Left hindlimb (tissue), 1 donor: Measurements from ENCODE around the gene ZNF839.
"Not testable (repeated sequence)": the region's sequence is repeated elsewhere in the genome, so short reads cannot be mapped to it uniquely, and the experiment has no call there.

Source experiments
- DNase-seq: peaks from one replicate; pipeline ENCODE4 v3.0.0-alpha.2; 2018

The ZNF839 gene

DNA sequence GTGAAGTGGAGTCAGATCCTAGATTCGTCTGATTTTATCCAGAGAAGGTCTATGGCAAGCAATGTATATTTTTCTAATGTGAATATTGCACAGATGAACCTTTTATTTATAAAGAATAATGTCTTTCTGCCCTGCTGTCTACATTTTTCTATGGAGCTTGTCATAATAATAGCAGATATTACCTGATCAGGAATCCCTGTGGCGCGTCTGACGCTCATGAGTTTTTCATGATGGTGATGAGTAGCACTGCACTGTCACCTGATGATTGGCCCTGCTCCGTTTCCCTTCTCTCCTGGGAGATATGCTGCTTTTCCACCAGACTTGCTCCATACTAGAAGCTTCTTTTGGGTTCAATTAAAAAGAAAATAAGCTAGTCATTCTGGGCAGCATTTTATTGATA is 22.7 kb downstream of the ZNF839 start:
- DNase-seq, result no peak

DNA sequence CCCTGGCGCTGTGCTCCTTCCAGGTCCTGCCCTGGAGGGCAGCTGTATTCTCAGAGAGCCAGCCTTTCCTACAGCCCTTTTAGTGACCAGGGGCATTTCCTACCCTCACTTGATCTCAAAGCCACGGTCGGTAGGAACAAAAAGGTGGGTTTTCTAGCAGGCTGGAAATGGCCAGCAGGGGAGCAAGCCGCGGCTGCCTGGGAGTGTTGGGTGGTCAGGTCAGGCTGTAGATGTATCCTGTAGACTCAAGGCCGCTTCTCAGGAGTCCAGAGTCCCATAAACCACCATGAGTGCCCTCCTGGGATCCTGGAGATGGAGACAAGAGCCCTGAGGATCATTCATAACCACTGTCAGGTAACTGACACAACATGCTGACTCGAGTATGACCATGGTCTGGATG is 24.5 kb downstream of the ZNF839 start:
- DNase-seq, result no peak

DNA sequence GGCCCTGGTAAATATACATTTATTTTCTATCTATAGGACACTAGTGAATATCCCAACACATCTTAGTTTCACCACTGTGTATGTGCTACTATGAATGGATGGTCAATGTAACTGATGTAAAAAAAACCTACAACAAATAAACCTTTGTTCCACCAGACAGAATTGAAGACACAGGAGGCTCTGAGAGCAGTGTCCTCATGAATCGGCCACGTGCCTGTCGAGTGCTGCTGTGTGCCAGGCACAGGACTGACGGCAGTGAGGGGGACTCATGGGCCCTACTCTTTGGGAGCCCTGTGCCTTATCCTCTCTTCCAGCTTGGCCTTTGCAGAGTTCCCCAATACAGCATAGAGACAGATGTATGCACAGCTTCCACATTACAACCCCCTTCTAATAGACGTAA is 24.9 kb downstream of the ZNF839 start:
- DNase-seq, result no peak

- no peak for DNase-seq
These were observed 25.7 kb downstream of the ZNF839 start for GRCh38 chr14:102345232-102345631.

DNA sequence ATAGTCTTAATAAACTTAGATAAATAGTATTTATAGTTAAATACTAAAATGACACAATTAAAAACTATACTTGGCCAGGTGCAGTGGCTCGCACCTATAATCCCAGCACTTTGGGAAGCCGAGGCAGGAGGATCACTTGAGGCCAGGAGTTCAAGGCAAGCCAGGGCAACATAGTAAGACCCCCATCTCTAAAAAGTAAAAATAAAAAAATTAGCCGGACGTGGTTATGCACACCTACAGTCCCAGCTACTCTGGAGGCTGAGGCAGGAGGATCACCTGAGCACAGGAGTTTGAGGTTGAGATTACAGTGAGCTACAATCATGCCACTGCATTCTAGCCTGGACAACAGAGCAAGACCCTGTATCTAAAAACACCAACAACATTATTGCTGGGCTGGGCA is 27.1 kb downstream of the ZNF839 start:
- no peak for DNase-seq

GRCh38 chr14:102348376-102348775 is 28.8 kb downstream of the ZNF839 start:
- no peak for DNase-seq

GRCh38 chr14:102351023-102351422 is 31.5 kb downstream of the ZNF839 start:
- DNase-seq, result no peak

GRCh38 chr14:102351593-102351992 is 32.0 kb downstream of the ZNF839 start:
- DNase-seq, result not testable (repeated sequence)

GRCh38 chr14:102352213-102352612 is 32.7 kb downstream of the ZNF839 start:
- DNase-seq, result no peak

- no peak for DNase-seq
These were observed 33.6 kb downstream of the ZNF839 start for GRCh38 chr14:102353126-102353619.

DNA sequence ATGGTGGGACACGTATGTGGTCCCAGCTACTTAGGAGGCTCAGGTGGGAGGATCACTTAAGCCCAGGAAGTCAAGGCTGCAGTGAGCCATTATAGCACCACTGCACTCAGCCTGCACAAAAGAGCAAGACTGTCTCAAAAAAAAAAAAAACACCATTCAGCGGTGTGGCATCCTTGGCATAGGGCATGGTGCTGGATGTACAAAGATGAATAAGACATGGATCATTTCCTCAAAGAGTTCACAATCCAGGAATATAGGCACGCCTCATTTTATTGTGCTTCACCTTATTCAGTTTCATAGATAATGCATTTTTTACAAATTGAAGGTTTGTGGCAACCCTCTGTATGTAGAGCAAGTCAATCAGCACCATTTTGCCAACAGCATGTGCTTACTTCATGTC is 36.7 kb downstream of the ZNF839 start:
- DNase-seq, result no peak

DNA sequence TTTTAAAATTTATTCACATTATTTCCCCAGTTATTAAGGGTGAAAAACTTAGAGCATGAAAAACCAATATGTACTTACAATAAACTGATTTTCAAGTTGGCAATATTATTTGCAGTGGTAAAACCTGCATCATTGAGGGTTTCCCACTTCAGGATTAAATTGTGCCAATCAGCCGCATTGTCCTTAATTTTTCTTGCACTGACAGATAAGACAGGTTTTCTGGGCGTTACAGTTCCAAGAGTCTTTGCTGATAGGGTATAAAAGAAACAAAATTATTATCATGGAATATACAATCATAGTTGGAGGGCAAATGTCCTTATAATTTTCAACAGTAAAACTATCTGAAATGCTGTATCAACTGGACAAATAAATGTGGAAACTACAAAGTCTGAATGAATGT is 39.8 kb downstream of the ZNF839 start:
- DNase-seq, result no peak

GRCh38 chr14:102360388-102360787 is 40.8 kb downstream of the ZNF839 start:
- no peak for DNase-seq

GRCh38 chr14:102362084-102362483 is 42.5 kb downstream of the ZNF839 start:
- no peak for DNase-seq

DNA sequence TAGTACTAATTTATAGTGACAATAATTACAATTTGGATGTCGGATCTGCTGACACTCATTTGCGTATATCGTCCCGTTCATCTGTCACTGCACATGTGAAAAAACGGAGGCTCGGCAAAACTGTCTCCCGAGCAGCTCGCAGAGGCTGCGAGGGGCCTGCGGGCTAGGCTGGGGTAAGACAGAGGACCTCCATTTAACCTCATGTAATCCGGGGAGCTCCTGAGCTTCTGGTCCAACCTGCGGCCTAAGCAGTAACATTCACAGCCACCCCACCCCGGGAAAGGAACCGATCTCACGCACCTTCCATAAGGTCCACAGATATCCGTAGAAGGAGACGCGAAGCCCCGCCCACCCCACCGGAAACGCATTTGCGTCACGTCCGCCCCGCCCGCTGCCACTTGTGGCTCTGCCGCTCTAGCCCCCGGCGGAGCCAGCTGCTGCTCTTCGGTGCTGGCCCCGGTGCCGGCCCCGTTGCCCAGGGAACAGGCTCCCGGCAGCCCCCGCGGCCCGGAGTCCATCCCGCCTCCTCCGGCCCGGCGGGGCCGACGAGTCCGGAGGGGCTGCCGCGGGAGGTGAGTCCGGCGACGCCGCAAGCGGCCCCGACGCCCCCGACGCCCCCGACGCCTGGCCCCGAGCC is 43.1 kb downstream of the ZNF839 start, which contains the start of the genes CINP and TECPR2:
Gene CINP (minus strand): TSS at position 346 of the 637 bp plus-strand sequence. CDS start 39 bp downstream, at position 307.
Gene TECPR2 (plus strand): TSS at position 397 of the 637 bp plus-strand sequence. CDS start 13,781 bp downstream, outside the sequence.
- peak; percentile 98 for DNase-seq

DNA sequence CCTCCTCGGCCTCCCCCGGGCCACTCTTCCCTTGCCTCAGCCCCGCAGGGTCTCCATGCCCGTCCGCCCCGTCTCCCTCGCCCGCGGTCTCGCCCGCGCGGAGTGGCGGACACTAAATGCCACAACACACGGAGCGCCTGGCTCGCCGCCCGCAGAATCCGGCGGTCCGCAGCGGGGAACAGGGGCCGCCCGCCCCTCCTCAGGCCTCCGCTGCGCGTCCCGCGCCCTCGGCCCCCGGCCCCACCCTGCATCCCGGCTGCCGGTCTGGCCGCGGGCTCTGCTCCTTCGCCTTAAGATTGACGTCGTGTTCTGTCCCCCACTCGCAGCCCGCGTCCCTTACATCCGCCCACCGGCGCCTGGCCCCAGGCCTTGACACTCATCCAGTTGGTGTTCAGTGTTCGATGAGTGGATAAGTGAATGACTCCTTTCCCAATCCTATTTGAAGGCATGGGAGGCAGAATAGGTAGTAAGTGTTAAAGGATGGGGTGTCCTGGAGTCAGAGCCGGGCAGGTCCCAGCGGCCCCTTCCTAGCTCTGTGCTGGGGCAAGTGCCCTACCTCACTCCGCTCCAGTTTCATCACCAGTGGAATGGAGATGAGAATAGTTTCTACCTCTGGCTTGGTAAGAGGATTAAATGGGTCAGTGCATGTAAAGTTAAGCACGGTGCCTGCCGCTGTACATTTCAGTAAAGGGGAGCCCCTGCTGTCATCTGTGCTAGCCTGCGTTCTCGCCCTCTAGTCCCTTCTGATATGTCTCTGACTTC is 43.8 kb downstream of the ZNF839 start:
- DNase-seq, result no peak

GRCh38 chr14:102370305-102370809 is 50.8 kb downstream of the ZNF839 start:
- no peak for DNase-seq

DNA sequence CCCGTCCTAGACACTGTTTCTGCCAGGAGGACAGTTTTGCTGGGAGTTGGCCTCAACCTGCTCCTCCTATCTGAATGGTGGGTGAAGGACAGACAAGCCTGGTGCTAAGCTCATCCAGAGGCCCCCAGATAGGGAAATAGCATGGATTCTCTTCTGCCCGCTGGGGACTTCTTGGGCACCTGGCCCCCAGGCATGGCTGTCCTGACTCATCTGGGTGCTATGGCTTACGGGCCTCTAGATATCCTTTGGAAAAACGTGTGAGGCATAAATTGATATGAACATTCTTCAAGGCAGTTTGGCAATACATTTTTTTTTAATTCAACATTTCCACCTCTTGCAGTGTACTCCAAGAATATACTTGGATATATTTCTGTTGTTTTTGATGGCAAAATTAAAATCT is 51.8 kb downstream of the ZNF839 start:
- no peak for DNase-seq

GRCh38 chr14:102373110-102373509 is 53.6 kb downstream of the ZNF839 start:
- DNase-seq, result no peak

DNA sequence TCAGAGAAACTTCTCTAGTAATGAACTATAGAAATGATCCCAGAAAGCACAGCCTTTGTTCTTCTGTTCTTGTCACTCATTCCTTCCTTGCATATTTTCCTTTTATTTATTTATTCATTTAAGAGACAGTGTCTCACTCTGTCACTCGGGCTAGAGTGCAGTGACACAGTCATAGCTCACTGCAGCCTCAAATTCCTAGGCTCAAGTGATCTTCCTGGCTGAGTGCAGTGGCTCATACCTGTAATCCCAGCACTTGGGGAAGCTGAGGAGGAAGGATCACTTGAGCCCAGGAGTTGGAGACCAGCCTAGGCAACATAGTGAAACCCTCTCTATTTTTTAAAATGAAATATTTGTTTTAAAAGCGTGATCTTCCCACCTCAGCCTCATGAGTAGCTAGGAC is 54.7 kb downstream of the ZNF839 start:
- no peak for DNase-seq

DNA sequence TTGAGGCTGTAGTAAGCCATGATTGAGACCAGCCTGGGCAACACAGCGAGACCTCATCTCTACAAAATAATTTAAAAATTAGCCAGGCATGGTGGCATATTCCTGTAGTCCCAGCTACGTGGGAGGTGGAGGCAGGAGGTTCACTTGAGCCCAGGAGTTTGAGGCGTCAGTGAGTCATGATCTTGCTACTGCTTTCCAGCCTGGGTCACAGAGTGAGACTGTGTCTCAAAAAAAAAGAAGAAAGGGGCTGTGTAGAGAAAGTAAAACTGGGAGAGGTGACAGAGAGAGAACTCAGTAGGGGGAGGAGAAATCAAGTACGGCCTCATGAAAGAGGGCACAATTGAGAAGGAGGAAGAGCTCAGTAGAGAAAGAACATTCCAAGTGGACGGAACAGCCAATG is 55.6 kb downstream of the ZNF839 start:
- no peak for DNase-seq

DNA sequence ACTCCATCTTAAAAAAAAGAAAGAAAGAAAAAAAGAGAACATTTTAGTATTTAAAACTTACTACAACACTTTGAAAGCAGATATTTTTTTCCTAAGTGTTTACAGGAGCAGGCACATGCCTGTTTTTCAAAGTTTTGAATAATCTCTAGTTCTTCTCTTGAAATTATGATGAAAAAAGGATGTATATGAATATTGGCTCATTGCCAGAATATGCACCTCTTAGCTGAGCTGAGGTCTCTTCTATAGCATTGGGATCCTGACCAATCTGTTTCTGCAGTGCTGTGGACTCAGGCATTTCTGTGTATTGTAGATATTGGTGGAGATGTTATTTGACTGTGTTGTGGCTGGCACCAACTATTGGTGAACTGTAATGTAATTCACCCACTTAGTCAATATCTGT is 58.1 kb downstream of the ZNF839 start:
- no peak for DNase-seq

- no peak for DNase-seq
These were observed 59.3 kb downstream of the ZNF839 start for GRCh38 chr14:102378830-102379229.

DNA sequence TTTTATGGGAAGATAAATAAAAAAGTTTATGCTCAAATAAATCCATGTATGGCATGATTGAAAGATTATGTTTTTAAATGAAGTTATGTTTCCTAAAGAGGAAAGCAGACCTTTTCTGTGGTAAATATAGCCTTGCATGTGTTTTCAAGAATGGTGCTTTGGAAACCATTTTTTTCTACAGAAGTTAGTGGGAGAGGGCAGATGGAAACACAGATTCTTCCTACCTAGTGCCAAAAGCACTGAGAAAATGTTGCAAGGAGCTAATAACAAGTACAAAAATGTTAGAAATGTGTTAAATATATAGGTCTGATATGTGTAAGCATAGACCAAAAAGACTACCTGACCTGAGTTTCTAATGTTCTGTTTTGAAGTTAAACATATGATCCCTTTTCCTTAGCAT is 67.5 kb downstream of the ZNF839 start:
- DNase-seq, result no peak
